Measurements from ENCODE around the gene NXPH3.
"Not testable (repeated sequence)": the region's sequence is repeated elsewhere in the genome, so short reads cannot be mapped to it uniquely, and the experiment has no call there.

The NXPH3 gene

GRCh38 chr17:49575679-49576087, at the start of gene NXPH3:
Gene NXPH3, plus strand, starts transcription at chr17:49575871. Its CDS starts 349 bp downstream, at chr17:49576220.
- DNase-seq (ENCODE audit: low read depth in 4 of 4, low spot score in 1 of 4): peak in 3 of 4 experiments; percentile 46 to 64 (median 50)

DNA sequence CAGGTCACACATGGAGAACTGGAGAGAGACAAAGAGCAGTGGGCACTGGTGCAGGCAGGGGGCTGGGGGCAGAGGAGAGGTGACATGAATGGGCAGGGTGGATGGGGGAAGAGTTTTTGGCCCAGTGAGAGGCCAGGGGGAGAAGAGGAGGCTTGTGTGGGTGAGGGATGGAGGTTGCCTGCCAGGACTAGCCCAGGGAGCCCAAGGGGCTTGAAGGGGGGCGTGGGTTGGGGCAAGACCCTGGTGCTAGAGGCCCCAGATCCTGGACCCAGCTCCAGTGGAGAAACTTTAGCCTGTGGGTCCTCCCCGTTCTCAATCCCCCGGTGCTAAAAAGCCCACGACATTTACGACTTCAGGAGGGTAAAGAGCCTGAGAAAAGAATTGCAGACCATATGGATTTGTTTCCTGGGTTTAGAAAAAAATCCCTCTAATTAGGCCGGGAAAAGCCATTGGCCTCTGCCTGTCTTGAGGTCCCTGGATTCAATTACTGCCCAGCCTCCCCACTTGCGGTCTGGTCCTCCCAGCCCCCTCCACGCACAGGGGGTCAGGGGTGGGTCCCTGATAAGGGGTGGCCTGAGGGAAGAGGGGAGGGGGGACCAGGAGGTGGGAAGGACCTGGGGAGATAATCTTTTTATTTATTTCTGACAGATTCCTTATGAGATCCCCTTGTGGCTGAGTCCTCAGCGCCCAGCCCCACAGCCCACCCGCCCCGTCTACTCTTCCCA, 47.6 kb upstream of the NXPH3 start:
- no peak for DNase-seq (ENCODE audit: low read depth in 4 of 4, low spot score in 1 of 4)

GRCh38 chr17:49528966-49529365, 46.7 kb upstream of the NXPH3 start:
- DNase-seq (ENCODE audit: low read depth in 4 of 4, low spot score in 1 of 4): no peak

GRCh38 chr17:49530118-49530517, 45.6 kb upstream of the NXPH3 start:
- DNase-seq (ENCODE audit: low read depth in 4 of 4, low spot score in 1 of 4): no peak

GRCh38 chr17:49543860-49544259, 31.8 kb upstream of the NXPH3 start:
- DNase-seq (ENCODE audit: low read depth in 4 of 4, low spot score in 1 of 4): no peak

GRCh38 chr17:49545007-49545660, 30.5 kb upstream of the NXPH3 start:
- DNase-seq (ENCODE audit: low read depth in 4 of 4, low spot score in 1 of 4): no peak

DNA sequence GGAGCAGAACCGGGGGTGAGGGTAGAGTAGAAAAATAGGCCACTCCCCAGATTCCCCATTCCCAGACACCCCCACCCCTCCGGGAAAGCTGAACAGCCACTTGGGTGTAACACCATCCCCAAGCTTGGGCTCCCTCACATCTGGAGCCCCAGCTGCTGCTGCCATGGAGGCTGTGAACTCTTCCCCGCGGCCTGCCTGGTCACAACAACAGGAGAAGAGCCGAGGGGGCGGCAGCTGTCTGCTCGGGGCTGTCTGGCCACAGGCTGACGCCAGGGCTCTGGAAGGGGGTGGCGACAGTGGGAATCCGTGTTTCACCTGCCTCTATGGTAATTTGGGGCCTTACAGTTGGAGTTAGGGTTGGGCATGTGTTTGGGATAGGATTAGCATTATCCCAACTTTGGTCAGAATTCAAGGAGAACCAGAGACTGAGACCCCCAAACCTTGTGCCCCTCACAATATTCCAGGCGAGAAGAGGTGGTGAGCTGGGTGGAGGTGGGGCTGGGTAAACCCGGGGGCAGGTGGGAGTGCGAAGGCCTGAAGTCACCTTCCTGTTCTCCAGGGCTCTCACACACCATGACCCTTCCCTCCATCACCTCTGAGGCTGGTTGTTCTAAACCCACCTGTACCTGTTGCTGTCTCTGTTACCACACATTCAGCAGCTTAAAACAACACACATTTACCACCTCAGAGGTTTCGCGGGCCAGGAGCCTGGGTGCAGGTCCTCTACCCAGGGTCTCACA, 29.7 kb upstream of the NXPH3 start:
- DNase-seq (ENCODE audit: low read depth in 4 of 4, low spot score in 1 of 4): no peak

DNA sequence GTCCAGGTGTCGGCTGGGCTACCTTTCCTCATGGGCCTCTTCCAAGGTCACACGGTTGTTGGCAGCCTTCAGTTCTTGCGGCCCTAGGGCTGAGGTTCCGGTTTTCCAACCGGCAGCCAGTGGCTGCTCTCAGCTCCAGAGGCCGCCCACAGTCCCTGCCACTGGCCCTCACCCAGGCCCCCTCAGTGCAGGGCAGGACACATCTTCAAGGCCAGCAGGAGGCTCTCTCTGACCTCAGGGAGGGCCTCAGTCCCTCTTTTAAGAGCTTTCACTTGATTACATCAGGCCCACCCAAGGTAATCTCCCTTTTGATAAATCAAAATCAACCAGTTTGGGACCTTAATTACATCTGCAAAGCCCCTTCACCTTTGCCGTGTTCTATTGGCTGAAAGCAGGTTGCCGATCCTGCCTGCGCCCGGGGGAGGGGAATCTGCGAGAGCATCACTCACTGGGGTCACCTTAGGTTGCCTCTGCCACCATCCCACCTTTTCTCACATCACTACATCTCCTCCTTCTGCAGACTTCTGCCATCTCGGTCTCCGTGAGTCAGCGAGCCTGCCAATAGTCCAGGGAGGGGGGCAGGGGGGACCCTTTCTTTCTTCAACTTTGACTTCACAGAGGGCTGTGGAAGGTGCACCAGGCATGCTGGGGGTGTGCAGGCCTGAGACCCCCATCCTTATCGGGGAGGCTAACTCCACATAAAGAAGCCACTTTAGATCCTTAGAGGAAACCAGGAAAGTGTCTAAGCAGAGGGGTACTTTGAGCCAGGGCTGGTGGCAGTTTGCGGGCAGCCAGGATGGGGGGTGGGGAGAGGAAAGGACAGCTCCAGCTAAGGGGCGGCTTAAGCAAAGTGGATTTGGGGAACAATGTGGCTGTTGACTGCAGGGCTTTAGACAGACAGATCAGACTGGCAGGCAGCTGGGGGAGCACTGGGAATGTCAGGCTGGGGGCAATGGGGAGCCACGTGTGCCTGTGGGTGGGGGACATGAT, 28.8 kb upstream of the NXPH3 start:
- no peak for DNase-seq (ENCODE audit: low read depth in 4 of 4, low spot score in 1 of 4)

- DNase-seq (ENCODE audit: low read depth in 4 of 4, low spot score in 1 of 4): no peak
These were observed 28.1 kb upstream of the NXPH3 start for GRCh38 chr17:49547566-49547965.

DNA sequence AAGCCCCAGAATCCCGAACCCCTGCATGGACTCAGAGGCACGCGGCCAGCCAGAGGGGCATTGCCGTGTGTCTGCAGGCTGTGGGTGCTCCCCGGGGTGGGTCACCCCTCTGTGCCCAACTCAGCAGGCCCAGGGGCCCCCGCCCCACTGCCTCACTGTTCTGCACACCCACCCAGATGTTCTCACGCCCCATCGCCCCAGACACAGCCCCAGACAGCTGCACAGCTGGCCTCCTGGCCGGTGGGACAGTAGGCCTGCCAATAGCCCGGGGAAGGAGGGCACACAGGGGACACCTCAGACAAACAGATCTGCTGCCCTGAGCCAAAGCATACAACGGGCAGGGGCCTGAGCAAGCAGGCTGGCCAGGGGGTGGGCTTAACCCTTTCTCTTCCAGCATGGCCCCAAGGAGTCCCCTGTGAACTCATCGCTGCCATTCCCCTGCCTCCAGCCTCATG, 27.6 kb upstream of the NXPH3 start:
- DNase-seq (ENCODE audit: low read depth in 4 of 4, low spot score in 1 of 4): no peak

- DNase-seq (ENCODE audit: low read depth in 4 of 4, low spot score in 1 of 4): no peak
These were observed 27.0 kb upstream of the NXPH3 start for GRCh38 chr17:49548506-49549310.

DNA sequence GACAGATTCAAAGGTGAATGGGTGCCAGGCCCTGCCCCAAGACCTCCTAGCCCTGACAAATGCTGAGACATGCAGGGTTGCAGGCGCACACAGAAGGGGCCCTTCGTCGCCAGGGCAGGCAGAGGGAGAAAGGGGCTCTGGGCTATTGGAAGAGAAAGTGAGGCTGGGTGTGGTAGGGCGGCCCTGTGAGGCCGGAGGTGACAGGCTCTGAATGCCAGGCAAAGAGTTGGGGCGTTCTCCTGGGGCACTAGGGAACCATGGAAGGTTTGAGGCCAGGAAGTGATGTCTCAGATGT, 26.4 kb upstream of the NXPH3 start:
- no peak for DNase-seq (ENCODE audit: low read depth in 4 of 4, low spot score in 1 of 4)

- DNase-seq (ENCODE audit: low read depth in 4 of 4, low spot score in 1 of 4): no peak
These were observed 25.7 kb upstream of the NXPH3 start for GRCh38 chr17:49549691-49550678.

- not testable (repeated sequence) for DNase-seq (ENCODE audit: low read depth in 4 of 4, low spot score in 1 of 4)
These were observed 24.9 kb upstream of the NXPH3 start for GRCh38 chr17:49550764-49551163.

GRCh38 chr17:49551221-49552069, 24.2 kb upstream of the NXPH3 start:
- no peak for DNase-seq (ENCODE audit: low read depth in 4 of 4, low spot score in 1 of 4)

DNA sequence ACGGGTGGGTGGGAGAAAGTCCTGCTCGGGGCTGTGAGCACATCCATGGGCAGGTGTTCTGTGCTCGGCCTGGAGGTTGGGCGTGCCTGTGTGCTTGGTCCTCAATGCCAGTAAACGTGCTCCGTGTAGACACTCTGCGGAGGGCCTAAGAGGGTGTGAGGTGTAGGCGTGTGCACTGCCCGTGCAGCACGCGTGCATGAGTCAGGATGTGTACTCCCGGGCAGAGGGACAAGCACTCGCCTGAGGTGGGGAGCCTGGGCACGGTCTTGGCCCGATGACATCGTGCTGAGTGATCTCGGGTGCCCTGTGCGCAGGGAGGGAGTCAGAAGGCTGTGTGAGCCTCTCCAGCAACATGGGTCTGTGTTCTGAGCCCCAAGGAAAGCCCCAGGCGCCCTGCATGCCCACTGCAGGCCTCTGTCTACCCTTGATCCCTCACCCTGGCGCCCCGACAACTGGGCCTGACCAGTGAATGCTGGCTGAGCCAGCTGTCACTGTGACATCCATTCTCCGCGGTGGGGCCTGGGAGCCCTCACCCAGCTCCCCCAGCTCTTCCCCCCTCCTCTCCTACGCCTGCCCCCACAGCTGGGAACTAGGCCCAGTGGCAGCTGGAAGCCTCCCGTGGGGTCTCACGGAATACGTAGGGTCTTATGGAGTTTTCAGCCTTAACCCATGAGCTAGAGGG, 23.5 kb upstream of the NXPH3 start:
- no peak for DNase-seq (ENCODE audit: low read depth in 4 of 4, low spot score in 1 of 4)

DNA sequence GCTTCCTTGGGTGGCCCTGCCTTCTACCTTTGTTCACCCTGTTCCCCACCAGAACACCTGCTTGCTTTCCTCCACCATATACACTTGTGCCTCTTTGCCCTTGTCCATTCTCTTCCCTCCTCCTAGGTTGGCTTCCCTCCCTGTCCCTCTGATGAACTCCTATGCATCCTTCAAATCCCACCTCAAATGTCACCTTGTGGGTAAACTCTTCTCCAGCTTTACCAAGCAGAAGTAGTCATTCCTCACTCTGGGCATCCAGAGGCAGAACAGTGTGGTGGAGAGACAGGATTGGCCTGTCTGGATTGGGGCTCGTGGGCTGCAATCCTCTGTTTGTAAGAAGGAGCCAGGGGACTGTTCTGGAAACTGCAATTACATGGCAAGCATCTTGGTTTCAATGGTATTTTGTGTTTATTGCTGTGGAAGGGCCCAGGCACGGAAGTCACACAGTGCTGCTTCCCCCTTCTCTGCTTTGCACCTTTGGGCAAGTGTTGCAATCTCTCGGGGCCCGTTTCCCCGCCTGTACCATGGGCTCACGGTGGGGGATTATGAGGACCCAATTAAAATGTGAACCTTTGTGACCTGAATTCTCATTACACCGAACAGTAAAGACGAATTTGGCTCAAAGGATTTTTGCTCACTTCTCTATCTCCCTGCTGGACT, 21.9 kb upstream of the NXPH3 start:
- DNase-seq (ENCODE audit: low read depth in 4 of 4, low spot score in 1 of 4): no peak

Data from stimulated activated CD4-positive, alpha-beta T cell treated with anti-CD3 and anti-CD28 coated beads, Interleukin-1b, Interleukin-23, amount 100 ng/mL, for 24 hours (primary cell).